Measurements from ENCODE around the gene MICAL1. TPM values are rescaled to one million over a fixed set of nuclear protein-coding genes. Genes with fewer than 3 reads are reported as not detected.

The MICAL1 gene
- total and polyA plus RNA-seq, 2 of the 8 experiments (the other 6 are each of a cell fraction or from before 2014, with no cell fraction given), result 42.5 to 55.4 TPM

DNA sequence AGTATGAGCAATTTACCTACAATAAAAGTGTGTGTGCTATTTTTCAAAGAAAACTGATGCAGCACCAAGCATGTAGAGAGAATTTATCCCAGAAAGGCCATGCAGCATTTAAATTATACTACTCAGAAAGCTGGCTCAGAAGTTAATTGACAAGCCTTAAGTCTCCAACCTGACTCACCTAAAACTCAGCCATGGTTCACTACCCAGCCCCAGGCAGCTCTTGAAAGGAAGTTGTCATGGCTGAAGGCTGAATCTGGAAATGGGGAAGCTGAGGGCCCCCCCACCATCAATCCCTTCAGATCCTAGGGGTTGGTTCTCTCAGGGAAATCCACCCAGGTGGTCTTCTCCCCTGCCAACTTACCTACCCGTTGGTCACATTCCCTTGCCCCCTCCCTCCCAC is 34.8 kb downstream of the MICAL1 start:
- Histone ChIP-seq H3K18ac (ENCODE audit: extremely low read depth, low read length) (no peak overlapping the region), H3K14ac (ENCODE audit: insufficient read length) (no peak overlapping the region), H2AFZ (ENCODE audit: low read length) (no peak overlapping the region), H3K4me1 (replicated peaks in 1 of 4; ENCODE audit: control insufficient read depth in 3 of 4, insufficient read depth in 4 of 4, low read length in 3 of 4) (peaks cover 0 to 3% (median 0%) of the 10 kb centered on the region in 4 experiments; a peak in 1 of 7 replicates), H2AK5ac (ENCODE audit: low read depth, low read length) (no peak overlapping the region), H3K9me3 (ENCODE audit: insufficient read depth in 2 of 2, low read depth in 1 of 2, low read length in 1 of 2) (no peaks in the 10 kb centered on the region), H3K27me3 (replicated peaks in 1 of 4; ENCODE audit: control insufficient read depth in 3 of 4, extremely low read depth in 1 of 4, insufficient read depth in 3 of 4, low read length in 3 of 4) (no peaks in the 10 kb centered on the region), H3K9ac (replicated peaks in 1 of 4; ENCODE audit: extremely low read depth in 1 of 4, low read depth in 3 of 4, low read length in 3 of 4) (no peak overlapping the region), H4K20me1 (replicated peaks in 1 of 2; ENCODE audit: control insufficient read depth in 1 of 2, insufficient read depth in 2 of 2, low read length in 2 of 2) (no peaks in the 10 kb centered on the region), H2BK20ac (ENCODE audit: low read length) (no peak overlapping the region), H3K23ac (ENCODE audit: insufficient read length) (no peak overlapping the region), H3K27ac (ENCODE audit: low read depth, low read length) (no peak overlapping the region), H2BK120ac (replicated peaks; ENCODE audit: low read depth, low read length) (no peak overlapping the region), H3K36me3 (ENCODE audit: control insufficient read depth in 2 of 4, insufficient read depth in 4 of 4, low read length in 3 of 4) (no peaks in the 10 kb centered on the region), H3K79me2 (ENCODE audit: control insufficient read depth in 1 of 2, insufficient read depth in 2 of 2, low read length in 2 of 2) (no peaks in the 10 kb centered on the region), H3K56ac (replicated peaks; ENCODE audit: insufficient read length, low read depth, low read length) (no peak overlapping the region), H3K23me2 (ENCODE audit: low read depth, low read length) (no peaks in the 10 kb centered on the region), H3K4me2 (ENCODE audit: insufficient read depth in 1 of 2, low read depth in 2 of 2, low read length in 2 of 2) (no peak overlapping the region), H3K4ac (replicated peaks; ENCODE audit: insufficient read length, low read depth, low read length) (no peak overlapping the region), H3K4me3 (ENCODE audit: extremely low read depth in 1 of 4, insufficient read depth in 2 of 4, low read depth in 3 of 4, low read length in 4 of 4) (no peak overlapping the region), H2BK15ac (ENCODE audit: low read length) (no peak overlapping the region), H3K79me1 (ENCODE audit: low read depth, low read length) (no peaks in the 10 kb centered on the region), H4K5ac (ENCODE audit: insufficient read length, low read depth, low read length) (no peak overlapping the region), H4K91ac (replicated peaks; ENCODE audit: insufficient read length, low read length) (no peak overlapping the region), H2BK5ac (ENCODE audit: low read depth, low read length) (no peak overlapping the region), H2BK12ac (ENCODE audit: low read depth, low read length) (no peak overlapping the region), H4K8ac (ENCODE audit: extremely low read depth, insufficient read depth, low read length) (no peak overlapping the region)
- CTCF ChIA-PET (ENCODE audit: partially characterized antibody), result interaction anchor here (1.4 kb wide), 1 partner anchor 9 kb away, joined by 5 read pairs; no protein-coding TSS in a partner anchor
- FAIRE-seq (no peak), DNase-seq (ENCODE audit: low read depth in 1 of 2, low spot score in 2 of 2) (no peak)
- POLR2A ChIA-PET (ENCODE audit: partially characterized antibody), result interaction anchor here (2.3 kb wide), 1 partner anchor 10 kb away, joined by 7 read pairs; no protein-coding TSS in a partner anchor
- 83% methylated on average over 1 of the region's 1 CpG; no CpG with 5 or more reads in 1 of the 2 experiments for WGBS, 2 experiments (ENCODE audit: extremely low coverage in 1 of 2, insufficient coverage in 1 of 2, insufficient read length in 1 of 2, insufficient replicate concordance in 2 of 2, low coverage in 1 of 2, low lambda C conversion rate in 2 of 2, missing lambda C conversion rate in 1 of 2)
- TF ChIP-seq CBX5 (IDR thresholded peaks at IDR 0.05; ENCODE audit: low read depth, low read length), result no peak
- TF ChIP-seq CHD1 (IDR thresholded peaks at IDR 0.05; ENCODE audit: low read depth, low read length), result no peak
- no peak for TF ChIP-seq RFX5 (IDR thresholded peaks at IDR 0.05; ENCODE audit: borderline replicate concordance, low read depth, low read length)
- TF ChIP-seq KDM5A (IDR thresholded peaks at IDR 0.05; ENCODE audit: low read length), result no peak
- TF ChIP-seq TEAD4 (IDR thresholded peaks at IDR 0.05; ENCODE audit: low read depth, low read length), result no peak
- no peak for TF ChIP-seq RBBP5 (IDR thresholded peaks at IDR 0.05; ENCODE audit: borderline replicate concordance, low read depth, low read length)
- no peak for TF ChIP-seq MAX (IDR thresholded peaks at IDR 0.05)
- TF ChIP-seq SUZ12 (IDR thresholded peaks at IDR 0.05; ENCODE audit: low read length), result no peak
- no peak for TF ChIP-seq CBX8 (IDR thresholded peaks at IDR 0.05; ENCODE audit: borderline replicate concordance, low read depth, low read length)
- TF ChIP-seq BRCA1 (IDR thresholded peaks at IDR 0.05; ENCODE audit: low read depth, low read length), result no peak
- TF ChIP-seq EP300 (IDR thresholded peaks at IDR 0.05; ENCODE audit: borderline replicate concordance in 1 of 2, low read depth in 2 of 2, low read length in 2 of 2), result no peak
- no peak for TF ChIP-seq RNF2 (IDR thresholded peaks at IDR 0.05; ENCODE audit: borderline replicate concordance, low read depth, low read length, missing control alignments, poor library complexity, severe bottlenecking)
- no peak for TF ChIP-seq POLR2A (IDR thresholded peaks at IDR 0.05; ENCODE audit: control extremely low read depth in 1 of 2, low read depth in 2 of 2, low read length in 2 of 2)
- no peak for TF ChIP-seq ASH2L (IDR thresholded peaks at IDR 0.05; ENCODE audit: low read length)

Data from H1 (cell line).